NCI-H2081 (cell line): ENCODE data around the gene ITGAD.

Source experiments
- DNase-seq, 2 experiments: peaks; one replicate each; lab custom pipeline; 2025; lab: John Stamatoyannopoulos, UW

The ITGAD gene

DNA sequence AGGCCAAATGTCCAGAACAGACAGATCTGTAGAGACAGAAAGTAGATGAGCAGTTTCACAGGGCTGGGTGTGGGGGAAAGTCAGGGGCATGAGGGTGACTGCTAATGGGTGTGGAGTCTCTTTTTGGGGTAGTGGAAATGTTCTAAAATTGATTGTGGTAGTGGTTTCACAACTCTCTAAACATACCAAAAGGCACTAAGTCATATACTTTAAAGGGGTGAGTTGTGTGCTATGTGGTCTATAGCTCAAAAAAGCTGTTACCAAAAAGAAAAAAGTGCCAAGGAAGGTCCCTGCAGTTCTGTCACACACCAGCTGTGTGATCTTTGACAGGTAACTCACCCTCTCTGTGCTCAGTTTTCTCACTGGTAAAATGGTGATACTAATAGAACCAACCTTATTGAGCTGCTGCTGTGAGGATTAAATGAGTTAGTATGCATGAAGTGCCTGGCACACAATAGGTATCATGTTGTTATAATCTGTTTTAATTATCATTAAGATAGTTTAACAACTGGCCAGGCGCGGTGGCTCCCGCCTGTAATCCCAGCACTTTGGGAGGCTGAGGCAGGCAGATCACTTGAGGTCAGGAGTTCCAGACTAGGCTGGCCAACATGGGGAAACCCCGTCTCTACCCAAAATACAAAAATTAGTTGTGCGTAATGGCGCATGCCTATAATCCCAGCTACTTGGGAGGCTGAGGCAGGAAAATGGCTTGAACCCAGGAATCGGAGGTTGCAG, 27.8 kb upstream of the ITGAD start:
- DNase-seq, result no peak

DNA sequence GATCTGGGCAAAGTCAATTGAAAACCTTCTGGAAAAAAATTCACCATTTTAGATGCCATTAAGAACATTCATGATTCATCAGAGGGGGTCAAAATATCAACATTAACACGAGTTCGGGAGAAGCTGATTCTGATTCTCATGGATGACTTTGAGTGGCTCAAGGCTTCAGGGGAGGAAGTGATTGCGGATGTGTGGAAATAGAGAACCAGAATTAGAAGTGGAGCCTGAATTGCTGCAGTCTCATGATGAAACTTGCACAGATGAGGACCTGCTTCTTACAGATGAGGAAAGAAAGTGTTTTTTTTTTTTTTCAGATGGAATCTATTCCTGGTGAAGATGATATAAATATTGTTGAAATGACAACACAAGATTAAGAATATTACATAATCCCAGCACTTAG, 25.3 kb upstream of the ITGAD start:
- no peak for DNase-seq

DNA sequence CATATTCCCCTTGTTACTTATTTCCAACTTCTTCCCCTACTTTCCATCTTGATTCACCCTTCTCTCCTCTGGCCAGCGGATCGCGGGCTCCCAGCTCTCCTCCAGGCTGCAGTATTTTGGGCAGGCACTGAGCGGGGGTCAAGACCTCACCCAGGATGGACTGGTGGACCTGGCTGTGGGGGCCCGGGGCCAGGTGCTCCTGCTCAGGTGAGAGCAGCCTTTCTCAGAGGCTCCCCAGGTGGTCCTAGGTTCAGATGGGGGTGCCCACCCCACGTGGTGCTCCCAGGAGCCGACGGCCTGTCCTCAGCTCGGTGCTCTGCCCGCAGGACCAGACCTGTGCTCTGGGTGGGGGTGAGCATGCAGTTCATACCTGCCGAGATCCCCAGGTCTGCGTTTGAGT, 22.1 kb upstream of the ITGAD start:
- DNase-seq, result no peak

DNA sequence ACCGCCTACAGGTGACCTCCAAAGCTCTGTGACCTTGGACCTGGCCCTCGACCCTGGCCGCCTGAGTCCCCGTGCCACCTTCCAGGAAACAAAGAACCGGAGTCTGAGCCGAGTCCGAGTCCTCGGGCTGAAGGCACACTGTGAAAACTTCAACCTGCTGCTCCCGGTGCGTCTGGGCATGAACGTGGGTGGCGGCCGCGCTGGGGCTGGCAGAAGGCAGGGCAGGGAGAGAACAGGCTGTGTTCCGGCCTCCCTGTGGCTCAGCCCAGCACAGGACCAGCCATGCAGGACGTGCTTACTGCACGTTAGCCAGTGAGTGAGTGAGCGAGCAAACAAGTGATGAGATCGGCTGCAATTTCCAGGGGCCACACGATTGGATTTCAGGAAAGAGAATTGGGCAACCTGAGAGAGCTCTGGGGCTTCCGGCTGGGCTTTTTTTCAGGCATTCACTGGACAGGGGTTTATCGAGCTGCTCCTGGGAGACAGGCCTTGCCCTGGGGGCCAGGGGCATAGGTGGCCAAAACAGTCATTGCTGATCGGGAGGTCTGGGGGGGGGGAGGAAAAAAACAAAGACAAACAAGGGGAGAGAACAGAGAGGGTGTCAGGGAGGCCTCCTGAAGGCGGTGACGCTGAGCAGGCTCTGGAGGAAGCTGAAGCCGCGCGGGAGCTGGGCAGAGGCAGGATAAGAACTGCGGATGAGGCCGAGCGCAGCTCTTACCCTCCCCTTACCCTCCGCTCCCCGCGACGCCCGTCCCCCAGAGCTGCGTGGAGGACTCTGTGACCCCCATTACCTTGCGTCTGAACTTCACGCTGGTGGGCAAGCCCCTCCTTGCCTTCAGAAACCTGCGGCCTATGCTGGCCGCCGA, 21.3 kb upstream of the ITGAD start:
- DNase-seq, result no peak

DNA sequence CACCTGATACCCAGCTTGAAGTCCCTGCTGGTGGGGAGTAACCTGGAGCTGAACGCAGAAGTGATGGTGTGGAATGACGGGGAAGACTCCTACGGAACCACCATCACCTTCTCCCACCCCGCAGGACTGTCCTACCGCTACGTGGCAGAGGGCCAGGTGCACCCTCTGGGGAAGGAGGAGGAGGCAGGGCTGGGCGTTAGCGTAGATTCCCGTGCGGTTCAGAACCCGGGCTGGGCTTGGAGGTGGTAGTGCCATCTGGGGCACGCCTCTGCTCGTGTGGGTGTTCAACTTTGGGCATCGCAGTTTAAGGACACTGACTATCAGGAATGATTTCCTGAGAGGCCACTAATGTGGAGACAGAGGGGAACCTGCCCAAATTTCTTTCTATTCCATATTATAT, 19.9 kb upstream of the ITGAD start:
- DNase-seq, result no peak

DNA sequence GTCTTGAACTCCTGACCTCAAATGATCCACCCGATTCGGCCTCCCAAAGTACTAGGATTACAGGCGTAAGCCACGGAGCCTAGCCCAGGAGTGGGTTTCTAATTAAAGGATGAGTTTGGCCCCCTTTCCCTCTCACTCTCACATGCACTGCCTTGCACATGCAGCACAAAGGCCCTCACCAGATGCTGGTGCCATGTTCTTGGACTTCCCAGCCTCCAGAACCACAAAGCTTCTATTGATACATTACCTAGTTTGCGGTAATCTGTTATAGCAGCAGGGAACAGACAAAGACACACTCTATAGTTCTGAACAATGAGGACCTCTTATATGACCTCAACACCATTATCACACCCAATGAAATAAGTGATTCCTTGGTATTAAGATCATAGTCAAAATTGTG, 17.9 kb upstream of the ITGAD start:
- no peak for DNase-seq

DNA sequence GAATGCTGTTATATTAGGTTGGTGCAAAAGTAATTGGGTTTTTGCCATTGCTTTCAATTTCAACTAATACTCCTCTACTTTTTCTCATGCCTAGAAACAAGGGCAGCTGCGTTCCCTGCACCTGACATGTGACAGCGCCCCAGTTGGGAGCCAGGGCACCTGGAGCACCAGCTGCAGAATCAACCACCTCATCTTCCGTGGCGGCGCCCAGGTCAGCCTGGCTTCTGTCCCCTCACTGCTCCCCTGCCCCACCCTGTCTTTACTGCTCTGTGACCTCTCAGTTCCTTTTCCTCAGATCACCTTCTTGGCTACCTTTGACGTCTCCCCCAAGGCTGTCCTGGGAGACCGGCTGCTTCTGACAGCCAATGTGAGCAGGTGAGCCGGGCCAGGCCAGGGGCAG, 16.4 kb upstream of the ITGAD start:
- no peak for DNase-seq

DNA sequence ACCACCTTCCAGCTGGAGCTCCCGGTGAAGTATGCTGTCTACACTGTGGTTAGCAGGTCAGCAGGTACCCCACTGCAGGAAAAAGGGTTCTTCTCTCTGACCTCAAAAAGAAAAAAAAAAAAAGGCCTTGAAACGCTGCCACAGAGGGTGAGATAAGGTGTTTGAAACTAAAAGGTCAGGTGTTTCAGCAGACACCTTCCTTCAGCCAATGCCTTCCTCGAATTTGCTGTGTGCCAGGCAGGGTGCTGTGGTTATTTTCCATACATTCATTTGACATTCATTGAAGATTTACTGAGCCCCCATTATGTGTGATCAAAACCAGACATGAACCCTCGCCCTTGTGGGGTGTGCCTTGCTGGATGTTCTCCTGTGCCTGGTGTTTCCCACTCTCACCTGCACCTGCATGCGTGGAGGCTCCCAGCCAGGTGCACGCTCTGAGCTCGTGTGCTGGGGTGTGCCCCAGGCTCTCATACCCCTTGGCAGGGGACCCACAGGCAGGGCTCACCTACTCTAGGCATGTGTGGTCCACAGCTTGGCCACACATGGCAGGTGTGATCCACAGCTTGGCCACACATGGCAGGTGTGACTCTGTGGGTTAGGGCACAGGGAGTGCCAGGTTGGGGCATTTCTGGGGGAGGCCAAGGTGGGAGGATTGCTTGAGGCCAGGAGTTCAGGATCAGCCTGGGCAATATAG, 15.8 kb upstream of the ITGAD start:
- DNase-seq, result no peak

DNA sequence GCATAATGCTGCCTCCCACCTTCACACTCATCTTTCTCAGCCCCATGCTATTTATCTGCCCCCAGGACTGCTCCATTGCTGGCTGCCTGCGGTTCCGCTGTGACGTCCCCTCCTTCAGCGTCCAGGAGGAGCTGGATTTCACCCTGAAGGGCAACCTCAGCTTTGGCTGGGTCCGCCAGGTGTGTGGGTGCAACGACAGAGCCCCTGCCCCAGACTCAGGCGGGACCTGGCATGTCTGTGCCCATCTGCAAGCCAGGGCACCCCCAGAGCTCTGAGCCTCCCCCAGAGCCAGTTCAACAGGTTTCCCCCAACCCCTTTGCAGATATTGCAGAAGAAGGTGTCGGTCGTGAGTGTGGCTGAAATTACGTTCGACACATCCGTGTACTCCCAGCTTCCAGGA, 12.9 kb upstream of the ITGAD start:
- DNase-seq, result no peak

DNA sequence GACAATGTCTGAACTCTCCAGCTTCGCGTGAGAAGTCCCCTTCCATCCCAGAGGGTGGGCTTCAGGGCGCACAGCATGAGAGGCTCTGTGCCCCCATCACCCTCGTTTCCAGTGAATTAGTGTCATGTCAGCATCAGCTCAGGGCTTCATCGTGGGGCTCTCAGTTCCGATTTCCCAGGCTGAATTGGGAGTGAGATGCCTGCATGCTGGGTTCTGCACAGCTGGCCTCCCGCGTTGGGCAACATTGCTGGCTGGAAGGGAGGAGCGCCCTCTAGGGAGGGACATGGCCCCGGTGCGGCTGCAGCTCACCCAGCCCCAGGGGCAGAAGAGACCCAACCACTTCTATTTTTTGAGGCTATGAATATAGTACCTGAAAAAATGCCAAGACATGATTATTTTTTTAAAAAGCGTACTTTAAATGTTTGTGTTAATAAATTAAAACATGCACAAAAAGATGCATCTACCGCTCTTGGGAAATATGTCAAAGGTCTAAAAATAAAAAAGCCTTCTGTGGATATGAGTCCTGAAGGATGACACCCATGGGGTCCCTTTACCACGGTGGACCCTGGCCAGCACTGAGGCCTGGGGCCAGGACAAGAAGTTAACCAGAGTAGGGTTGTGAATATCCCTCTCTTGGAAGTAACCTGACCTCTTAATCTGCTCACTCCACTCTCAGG, 10.5 kb upstream of the ITGAD start:
- peak in 1 of 2 experiments; percentile 10 for DNase-seq

DNA sequence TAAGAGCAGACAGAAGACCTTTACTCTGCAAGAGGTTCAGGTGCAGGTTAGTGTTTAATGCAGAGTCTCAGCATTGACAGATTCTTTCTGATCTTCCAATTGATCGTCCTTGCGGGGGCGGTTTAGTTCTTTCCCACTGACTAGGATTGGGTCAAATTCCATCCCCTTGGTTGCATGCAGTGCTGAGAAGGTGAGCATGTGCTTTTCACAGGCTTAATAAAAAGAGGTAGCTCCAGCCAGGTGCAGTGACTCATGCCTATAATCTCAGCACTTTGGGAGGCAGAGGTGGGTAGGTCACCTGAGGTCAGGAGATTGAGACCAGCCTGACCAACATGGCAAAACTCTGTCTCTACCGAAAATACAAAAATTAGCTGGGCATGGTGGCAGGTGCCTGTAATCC, 7.5 kb upstream of the ITGAD start:
- no peak for DNase-seq

DNA sequence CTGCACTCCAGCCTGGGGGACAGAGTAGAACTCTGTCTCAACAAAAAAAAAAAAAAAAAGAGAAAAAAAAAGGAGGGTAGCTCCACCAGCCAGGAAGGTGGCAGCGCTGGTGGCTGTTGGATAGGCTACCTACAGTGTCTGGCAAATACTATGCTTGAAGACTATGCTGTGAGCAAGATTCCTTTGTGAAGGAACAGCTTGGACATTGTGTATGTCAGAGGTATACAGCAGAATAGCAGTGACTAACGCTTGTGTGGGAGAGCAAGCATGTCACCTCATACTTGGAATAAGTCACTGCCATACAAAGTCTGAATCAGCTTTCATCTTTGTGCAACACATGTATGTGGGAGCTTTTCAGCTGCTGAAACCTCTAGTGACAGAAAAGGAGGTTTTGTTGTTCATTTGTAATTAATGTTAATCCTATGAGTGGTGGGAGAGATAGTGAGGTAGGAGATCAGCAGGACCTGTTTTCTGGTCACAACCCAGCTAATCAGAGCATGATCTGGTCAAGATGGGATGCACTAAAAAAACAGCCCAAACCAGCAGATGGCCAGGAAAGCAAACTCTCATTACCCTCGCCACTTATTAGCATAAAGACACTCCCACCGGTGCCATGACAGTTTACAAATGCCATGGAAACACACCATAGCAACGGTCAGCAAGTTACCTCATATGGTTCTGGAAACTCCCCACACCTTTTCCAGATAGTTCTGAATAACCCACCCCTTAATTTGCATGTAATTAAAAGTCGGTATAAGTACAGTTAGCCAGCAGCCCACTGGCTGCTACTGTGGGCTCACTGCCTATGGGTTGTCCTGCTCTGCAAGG, 6.8 kb upstream of the ITGAD start:
- DNase-seq, result no peak

DNA sequence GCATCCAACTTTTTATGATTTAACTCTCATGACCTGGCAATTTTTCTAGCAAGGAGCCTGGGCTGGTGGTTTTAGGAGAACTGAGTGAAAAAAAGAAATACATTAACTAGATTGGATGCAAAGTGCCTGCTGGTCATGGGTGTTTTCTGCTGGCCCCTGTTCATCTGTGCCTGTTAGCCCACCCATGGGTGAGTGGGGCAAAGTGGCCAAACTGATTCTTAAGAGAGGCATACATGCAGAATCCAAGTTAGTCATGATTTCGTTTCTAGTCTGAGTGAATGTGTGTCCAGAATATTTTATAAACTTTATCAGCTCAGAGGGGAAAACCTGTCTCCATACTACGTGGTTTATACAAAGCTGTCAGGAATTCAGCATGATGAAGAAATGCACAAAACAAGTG, 4.6 kb upstream of the ITGAD start:
- DNase-seq, result no peak

DNA sequence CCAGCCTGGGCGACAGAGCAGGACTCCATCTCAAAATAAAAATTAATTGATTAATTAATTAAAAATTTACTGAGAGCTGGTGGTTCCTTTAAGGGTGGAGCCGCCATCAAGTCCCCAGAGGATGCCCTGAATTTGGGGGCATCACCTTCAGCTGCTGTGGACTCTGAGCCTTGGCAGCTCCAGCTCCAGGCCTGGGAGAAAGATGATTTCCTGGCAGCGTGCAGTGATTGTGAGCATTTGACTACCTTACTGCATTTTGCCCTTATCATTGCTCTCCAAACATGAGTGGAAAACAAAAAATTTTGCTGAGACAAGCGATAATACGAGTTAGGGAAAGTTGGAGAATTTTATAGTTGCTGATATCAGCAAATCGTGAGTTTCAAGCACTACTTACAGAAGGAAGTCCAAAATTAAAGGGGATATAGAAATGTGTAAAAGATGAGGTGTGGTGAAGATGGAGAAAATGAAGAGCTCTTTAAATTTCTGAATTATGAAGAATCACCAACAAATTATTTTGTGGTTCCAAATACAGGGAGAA, 2.6 kb upstream of the ITGAD start:
- no peak for DNase-seq

DNA sequence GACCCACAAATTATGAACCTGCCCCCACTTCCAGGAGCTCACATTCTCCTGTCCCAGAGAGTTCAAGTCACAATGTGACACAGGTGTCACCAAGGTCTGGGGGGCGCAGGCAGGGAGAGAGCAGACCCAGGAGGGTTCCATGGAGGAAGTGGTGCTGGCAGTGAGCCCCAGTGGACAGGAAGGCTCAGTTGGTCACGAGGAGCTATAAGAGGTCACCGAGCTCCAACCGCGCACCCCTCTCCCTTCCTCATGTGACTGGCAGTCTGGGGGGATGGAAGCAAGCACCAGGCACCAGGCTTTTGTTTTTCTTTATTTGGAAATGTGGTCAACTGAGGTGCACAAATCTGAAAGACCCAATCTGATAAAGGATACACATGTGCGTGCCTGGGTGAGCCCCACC, 2.5 kb downstream of the ITGAD start:
- DNase-seq, result no peak

DNA sequence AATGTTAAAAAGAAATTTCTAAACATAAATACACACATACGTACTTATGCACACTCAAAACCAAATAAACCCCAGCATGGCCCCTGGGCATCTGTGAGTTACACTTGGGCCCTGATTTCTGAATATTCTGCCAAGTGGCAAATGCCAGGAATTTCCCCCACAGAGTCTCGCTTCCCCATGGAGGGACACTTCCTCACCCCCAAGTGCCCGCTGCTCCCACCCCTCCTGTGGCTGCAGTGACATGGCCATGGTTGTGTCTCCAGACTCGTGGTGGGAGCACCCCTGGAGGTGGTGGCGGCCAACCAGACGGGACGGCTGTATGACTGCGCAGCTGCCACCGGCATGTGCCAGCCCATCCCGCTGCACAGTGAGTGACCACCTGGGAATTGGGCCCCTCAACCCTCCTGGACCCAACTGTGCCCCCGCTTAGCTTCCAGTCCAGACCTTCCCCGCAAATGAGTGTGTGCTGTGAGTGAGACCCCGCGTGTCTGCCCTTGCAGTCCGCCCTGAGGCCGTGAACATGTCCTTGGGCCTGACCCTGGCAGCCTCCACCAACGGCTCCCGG, 4.0 kb downstream of the ITGAD start:
- no peak for DNase-seq

DNA sequence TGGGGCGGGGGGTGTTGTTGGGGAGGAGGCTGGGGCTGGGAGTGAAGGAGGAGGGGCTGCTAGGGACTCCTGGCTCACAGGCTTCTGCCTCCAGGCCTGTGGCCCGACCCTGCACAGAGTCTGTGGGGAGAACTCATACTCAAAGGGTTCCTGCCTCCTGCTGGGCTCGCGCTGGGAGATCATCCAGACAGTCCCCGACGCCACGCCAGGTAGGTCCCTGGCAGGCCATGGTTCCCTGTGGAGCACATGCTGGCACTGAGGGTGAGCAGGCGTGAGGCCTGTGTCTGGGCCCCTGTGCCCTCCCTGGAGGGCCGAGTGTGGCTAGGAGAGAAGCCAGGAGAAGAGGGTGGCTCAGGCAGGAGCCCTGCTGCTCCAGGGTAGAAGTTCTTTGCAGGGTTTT, 4.6 kb downstream of the ITGAD start:
- no peak for DNase-seq

DNA sequence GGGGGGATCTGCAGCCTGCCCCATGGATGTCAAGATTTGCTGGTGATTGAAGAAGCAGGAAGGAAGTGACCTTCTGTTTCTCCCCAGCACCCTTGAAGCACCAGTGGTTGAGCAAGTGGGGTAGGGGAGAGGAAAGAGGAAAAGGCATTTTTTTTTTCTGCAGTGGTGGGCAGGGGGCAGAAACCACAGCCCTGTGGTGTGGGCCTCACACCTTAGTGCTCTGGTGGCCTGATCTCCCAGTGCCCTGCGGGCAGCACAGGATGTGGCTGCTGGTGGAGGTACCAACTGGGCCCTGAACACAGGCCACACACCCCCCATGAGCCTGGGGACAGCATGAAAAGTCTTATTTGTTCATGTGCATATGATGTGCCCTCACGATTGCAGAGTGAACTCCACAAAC, 7.1 kb downstream of the ITGAD start:
- DNase-seq, result no peak

DNA sequence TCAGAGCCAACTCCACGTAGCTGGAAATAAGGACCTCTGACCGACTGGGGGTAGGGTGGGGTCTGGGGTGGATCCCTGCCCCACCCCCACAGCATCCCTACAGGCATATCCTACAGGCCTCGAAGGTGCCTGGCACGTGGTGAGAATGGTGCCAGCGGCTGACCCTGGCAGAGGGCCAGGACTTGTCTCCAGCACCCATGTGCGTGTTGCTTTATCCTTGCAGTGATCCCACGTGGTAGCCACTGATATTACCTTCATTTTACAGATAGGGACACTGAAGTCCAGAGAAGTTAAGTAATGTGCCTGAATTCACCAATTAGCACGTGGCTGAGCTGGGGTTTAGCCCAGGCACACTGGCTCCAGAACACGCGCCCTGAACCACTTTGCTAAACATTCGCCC, 8.3 kb downstream of the ITGAD start:
- no peak for DNase-seq

DNA sequence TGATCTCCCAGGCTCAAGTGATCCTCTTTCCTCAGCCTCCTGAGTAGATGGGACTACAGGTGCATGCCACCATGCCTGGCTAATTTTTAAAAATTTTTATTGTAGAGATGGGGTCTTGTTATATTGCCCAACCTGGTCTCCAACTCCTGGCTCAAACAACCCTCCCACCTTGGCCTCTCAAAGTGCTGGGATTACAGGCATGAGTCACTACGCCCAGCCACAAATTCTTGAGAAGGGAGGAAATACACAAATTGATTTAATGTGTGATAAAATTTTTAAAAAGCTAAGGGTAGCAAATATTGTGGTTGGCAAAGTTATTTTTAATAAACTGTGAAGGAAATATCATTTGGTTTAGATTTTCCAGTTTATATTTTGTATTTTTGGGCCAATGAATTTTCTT, 9.6 kb downstream of the ITGAD start:
- no peak for DNase-seq
